Lower leg skin (tissue), 3 donors: ENCODE results near the gene BAHCC1.

Experiments
- POLR2A ChIP-seq, 2 donors: fragments of 450-650 bp; IDR thresholded peaks; one replicate each; pipeline ENCODE4 v1.6.1; 2016 to 2017; ENCODE audit warnings: antibody characterized with exemption in 2 of 2, mild to moderate bottlenecking in 1 of 2, moderate library complexity in 1 of 2
- TF ChIP-seq, protein P1 (sequence below), 3 donors: fragments of 450-650 bp; IDR thresholded peaks; one replicate each; pipeline ENCODE4 v1.5.1; 2016; ENCODE audit warnings: antibody characterized with exemption in 3 of 3, mild to moderate bottlenecking in 3 of 3, moderate library complexity in 2 of 3

DNA sequence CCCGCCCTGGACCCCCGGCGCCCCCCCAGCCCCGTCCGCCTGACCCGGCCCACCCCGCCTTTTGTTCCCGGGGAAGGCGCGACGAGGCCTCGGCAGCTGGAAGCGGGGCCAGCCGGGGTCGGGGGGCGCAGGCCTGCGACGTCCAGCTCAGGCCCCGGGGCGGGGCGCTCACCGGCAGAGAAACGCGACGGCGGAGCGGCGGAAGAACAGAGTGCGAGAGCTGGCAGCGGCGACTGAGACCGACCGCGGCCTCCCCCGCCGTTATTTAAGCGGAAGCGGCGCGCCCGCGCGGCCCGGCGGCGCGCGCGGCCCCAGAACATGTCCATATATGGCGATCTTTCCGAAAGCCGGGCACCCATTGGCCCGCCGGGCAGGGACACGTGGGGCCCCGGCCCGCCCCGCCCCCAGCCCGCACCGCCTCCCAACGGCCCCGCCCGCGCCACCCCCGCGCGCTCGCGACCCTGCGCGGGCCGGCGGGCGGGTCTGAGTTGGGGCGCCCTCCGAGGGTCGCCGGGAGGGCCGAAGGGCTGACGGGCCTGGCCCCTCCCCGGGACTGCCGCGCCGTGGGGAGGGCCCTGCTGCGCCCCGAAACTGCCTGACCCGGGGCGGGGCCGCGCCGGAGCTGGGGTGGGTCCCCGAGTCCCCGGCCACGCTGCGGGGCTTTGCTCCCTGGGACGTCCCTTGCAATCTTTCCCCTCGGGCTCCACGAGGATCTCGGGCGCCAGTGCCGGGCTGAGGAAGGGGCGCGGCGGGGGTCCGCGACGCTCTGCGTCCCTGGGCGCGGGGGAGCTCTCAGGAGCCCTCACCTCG lies 117.5 kb downstream of the BAHCC1 start, which contains the start of gene ACTG1:
- peak in 1 of 2 donors; percentile 95 for TF ChIP-seq POLR2A (IDR thresholded peaks at IDR 0.05)
- TF ChIP-seq, protein P1, sequence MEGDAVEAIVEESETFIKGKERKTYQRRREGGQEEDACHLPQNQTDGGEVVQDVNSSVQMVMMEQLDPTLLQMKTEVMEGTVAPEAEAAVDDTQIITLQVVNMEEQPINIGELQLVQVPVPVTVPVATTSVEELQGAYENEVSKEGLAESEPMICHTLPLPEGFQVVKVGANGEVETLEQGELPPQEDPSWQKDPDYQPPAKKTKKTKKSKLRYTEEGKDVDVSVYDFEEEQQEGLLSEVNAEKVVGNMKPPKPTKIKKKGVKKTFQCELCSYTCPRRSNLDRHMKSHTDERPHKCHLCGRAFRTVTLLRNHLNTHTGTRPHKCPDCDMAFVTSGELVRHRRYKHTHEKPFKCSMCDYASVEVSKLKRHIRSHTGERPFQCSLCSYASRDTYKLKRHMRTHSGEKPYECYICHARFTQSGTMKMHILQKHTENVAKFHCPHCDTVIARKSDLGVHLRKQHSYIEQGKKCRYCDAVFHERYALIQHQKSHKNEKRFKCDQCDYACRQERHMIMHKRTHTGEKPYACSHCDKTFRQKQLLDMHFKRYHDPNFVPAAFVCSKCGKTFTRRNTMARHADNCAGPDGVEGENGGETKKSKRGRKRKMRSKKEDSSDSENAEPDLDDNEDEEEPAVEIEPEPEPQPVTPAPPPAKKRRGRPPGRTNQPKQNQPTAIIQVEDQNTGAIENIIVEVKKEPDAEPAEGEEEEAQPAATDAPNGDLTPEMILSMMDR (IDR thresholded peaks at IDR 0.05): no peak
